Measurements from ENCODE around the gene MAMDC2. TPM values are rescaled to one million over a fixed set of nuclear protein-coding genes. Genes with fewer than 3 reads are reported as not detected.

MAMDC2 gene
- total RNA-seq, 2 donors from 2014 or later: not detected

DNA sequence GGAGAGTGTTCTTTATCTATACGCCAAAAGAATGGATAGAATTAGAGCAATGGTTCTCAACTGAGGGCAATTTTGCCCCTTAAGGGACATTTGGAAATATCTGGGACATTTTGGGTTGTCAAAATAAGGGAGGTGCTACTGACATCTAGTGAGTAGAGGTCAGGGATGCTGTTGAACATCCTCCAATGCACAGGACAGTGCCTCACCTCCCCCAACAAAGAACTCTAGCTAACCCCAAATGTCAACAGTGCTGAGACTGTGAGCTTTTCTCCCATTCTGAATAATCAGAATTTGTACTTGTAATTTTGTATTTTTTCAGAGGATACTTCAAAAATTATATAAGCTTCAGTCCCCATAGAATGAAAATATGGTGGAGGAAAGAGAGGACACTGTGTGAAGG, 206.6 kb downstream of the MAMDC2 start:
- no peak for ATAC-seq
- peaks cover 8 to 10% of the 10 kb centered on the region in 2 donors for H3K27me3 Mint-ChIP-seq
- H3K9me3 Mint-ChIP-seq: no peaks in the 10 kb centered on the region
- no peaks in the 10 kb centered on the region for H3K36me3 Mint-ChIP-seq
- no peak overlapping the region for H3K27ac Mint-ChIP-seq
- no peak for DNase-seq (ENCODE audit: low spot score)
- no peak overlapping the region for H3K4me3 Mint-ChIP-seq
- no peaks in the 10 kb centered on the region for H3K4me1 Mint-ChIP-seq (ENCODE audit: low read depth in 2 of 2)

DNA sequence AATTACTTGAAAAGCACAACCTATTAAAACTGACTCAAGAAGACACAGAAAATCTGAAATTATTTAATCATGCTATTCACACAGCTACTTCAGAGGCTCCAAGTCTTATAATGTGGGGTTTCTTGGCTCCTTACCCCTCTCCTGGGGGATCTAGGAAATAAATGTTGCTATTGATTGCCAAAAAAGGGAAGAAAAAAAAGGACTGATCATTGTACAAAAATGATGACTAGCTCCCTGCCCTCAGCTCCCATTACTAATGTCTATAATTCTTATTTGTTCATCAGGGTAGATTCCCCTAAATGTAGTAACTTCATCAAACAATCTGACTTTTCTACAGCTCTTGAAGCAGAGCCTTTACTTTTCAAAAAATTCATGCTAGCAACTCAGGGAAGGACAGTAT, 211.8 kb downstream of the MAMDC2 start:
- ATAC-seq: no peak
- Mint-ChIP-seq H3K27ac (no peak overlapping the region), H3K36me3 (peaks cover 6% of the 10 kb centered on the region), H3K4me1 (ENCODE audit: low read depth in 2 of 2) (peaks cover 16 to 19% of the 10 kb centered on the region in 2 donors), H3K27me3 (peaks cover 4% of the 10 kb centered on the region in 2 donors), H3K9me3 (no peaks in the 10 kb centered on the region), H3K4me3 (no peak overlapping the region)
- DNase-seq (ENCODE audit: low spot score): no peak

DNA sequence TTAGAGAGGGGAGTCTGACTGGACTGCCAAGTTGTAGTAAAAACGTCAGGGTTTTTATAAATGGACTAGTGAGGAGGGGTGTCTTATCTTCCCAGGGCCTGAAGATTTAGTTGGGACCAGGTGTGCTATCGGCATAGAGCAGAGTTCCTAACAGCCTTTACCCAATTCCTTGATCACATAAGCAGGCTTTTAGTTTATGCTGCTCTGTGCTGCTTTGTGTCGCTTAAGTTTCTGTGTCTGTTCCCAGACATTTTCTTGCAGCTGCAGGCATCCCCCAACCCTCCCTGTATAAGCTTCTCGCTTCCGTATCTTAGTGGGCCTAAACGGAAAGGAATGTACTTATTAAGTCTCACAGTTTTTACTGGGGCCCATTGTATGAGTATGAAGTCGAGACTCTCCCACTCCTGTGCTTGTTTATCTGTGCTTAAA, 212.5 kb downstream of the MAMDC2 start:
- ATAC-seq: no peak
- no peaks in the 10 kb centered on the region for H3K9me3 Mint-ChIP-seq

DNA sequence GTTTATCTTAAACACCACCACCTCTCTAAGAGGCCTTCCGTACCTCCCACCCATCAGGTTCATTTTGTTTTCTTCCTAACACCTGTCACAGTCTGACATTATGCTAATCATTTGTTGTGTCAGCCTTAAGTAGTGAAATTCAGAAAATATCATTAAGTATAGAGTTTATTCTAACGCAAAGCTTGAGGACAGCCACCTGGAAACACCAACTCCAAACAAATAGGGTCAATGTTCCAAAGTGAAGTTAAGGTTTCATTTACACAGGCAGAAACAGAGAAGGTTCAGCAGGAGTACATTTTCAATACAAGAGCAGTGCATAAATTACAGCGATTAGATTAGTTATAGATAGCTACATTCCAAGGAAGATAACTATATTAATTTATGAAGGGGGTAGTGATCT, 213.9 kb downstream of the MAMDC2 start:
- ATAC-seq: no peak
- H3K36me3 Mint-ChIP-seq: peaks cover 25% of the 10 kb centered on the region

More for the DNA sequence above, 212.5 kb downstream of the MAMDC2 start:
- Mint-ChIP-seq H3K4me3 (no peak overlapping the region), H3K36me3 (peaks cover 12% of the 10 kb centered on the region), H3K4me1 (ENCODE audit: low read depth in 2 of 2) (peaks cover 23 to 25% of the 10 kb centered on the region in 2 donors), H3K27ac (no peak overlapping the region), H3K27me3 (peaks cover 0 to 3% of the 10 kb centered on the region in 2 donors)
- no peak for DNase-seq (ENCODE audit: low spot score)

GRCh38 chr9:70257991-70258691, 214.5 kb downstream of the MAMDC2 start:
- H3K4me3 Mint-ChIP-seq: peak overlapping the region; percentile 93
- ATAC-seq (peak; percentile 56 to 78), DNase-seq (ENCODE audit: low spot score) (peak; percentile 64)
- H3K9me3 Mint-ChIP-seq: no peaks in the 10 kb centered on the region
- peak overlapping the region; percentile 87 to 97 for H3K27ac Mint-ChIP-seq
- H3K4me1 Mint-ChIP-seq (ENCODE audit: low read depth in 2 of 2): peaks cover 39 to 45% of the 10 kb centered on the region in 2 donors
- H3K27me3 Mint-ChIP-seq: peaks cover 0 to 3% of the 10 kb centered on the region in 2 donors
- peaks cover 28% of the 10 kb centered on the region for H3K36me3 Mint-ChIP-seq

More for the DNA sequence above, 213.9 kb downstream of the MAMDC2 start:
- Mint-ChIP-seq H3K9me3 (no peaks in the 10 kb centered on the region), H3K4me3 (peak overlapping the region; percentile 93), H3K27me3 (peaks cover 0 to 3% of the 10 kb centered on the region in 2 donors), H3K27ac (peak overlapping the region; percentile 87 to 97), H3K4me1 (ENCODE audit: low read depth in 2 of 2) (peaks cover 37 to 39% of the 10 kb centered on the region in 2 donors)
- DNase-seq (ENCODE audit: low spot score): no peak

GRCh38 chr9:70258692-70259511, 215.3 kb downstream of the MAMDC2 start, which contains the start of gene SMC5:
Gene SMC5 (plus strand): TSS chr9:70258978. CDS start chr9:70259079, 101 bp downstream.
- Mint-ChIP-seq H3K4me1 (ENCODE audit: low read depth in 2 of 2) (peaks cover 39 to 45% of the 10 kb centered on the region in 2 donors), H3K4me3 (peak within 1 kb of the TSS; percentile 93), H3K9me3 (no peaks in the 10 kb centered on the region), H3K36me3 (peaks cover 28% of the 10 kb centered on the region), H3K27me3 (peaks cover 0 to 3% of the 10 kb centered on the region in 2 donors), H3K27ac (peak within 1 kb of the TSS; percentile 87 to 97)
- peak; percentile 92 for DNase-seq (ENCODE audit: low spot score)
- ATAC-seq: peak; percentile 95 to 97

DNA sequence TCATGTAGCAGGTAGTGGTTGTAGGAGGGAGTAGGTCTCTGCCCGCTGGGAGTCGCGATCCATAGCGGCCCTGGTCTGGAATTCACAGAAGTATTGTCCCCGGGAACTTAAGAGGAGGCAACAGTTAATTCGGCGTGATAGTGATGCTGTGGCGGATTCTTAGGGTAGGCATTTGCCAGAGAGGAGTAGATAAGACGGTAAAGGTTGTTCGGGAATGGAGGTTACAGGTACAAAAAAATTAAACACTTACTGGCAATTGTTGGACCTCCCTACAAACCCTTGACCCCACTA, 215.8 kb downstream of the MAMDC2 start:
- peaks cover 0 to 3% of the 10 kb centered on the region in 2 donors for H3K27me3 Mint-ChIP-seq
- no peaks in the 10 kb centered on the region for H3K9me3 Mint-ChIP-seq
- H3K36me3 Mint-ChIP-seq: peaks cover 28% of the 10 kb centered on the region
- peaks cover 39 to 45% of the 10 kb centered on the region in 2 donors for H3K4me1 Mint-ChIP-seq (ENCODE audit: low read depth in 2 of 2)
- H3K27ac Mint-ChIP-seq: peak overlapping the region; percentile 87 to 97
- DNase-seq (ENCODE audit: low spot score) (no peak), ATAC-seq (no peak)
- H3K4me3 Mint-ChIP-seq: peak overlapping the region; percentile 93

DNA sequence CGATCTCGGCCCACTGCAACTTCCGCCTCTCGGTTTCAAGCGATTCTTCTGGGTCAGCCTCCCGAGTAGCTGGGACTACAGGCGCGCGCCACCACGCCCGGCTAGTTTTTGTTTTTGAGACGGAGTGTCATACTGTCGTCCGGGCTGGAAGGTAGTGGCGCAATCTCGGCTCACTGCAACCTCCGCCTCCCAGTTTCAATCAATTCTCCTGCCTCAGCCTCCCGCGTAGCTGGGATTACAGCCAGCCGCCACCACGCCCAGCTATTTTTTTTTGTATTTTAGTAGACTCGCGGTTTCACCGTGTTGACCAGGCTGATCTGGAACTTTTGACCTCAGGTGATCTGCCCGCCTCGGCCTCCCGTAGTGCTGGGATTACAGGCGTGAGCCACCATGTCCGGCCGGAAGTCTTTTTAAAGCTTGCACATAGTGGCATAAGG, 216.4 kb downstream of the MAMDC2 start:
- H3K4me1 Mint-ChIP-seq (ENCODE audit: low read depth in 2 of 2): peaks cover 42 to 48% of the 10 kb centered on the region in 2 donors
- peaks cover 0 to 3% of the 10 kb centered on the region in 2 donors for H3K27me3 Mint-ChIP-seq
- peak overlapping the region; percentile 87 to 97 for H3K27ac Mint-ChIP-seq
- ATAC-seq (no peak), DNase-seq (ENCODE audit: low spot score) (no peak)
- peaks cover 32% of the 10 kb centered on the region for H3K36me3 Mint-ChIP-seq
- H3K9me3 Mint-ChIP-seq: no peaks in the 10 kb centered on the region
- H3K4me3 Mint-ChIP-seq: peak overlapping the region; percentile 93

DNA sequence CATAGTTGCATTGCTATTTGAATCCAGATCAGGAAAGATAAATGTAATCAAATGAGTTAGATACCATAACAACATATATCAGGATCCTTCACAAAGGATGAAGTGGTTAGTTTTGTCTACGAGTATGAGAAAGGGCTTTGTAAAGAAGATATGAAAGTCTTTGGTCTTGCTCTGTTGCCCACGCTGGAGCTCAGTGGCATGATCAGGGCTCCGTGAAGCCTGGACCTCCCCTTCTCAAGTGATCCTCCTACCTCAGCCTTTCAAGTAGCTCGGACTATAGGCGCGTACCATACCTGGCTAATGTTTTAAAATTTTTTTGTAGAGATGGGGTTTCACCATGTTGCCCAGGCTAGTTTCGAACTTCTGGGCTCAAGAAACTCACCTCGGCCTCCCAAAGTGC, 217.0 kb downstream of the MAMDC2 start:
- H3K36me3 Mint-ChIP-seq: peaks cover 36% of the 10 kb centered on the region
- no peaks in the 10 kb centered on the region for H3K9me3 Mint-ChIP-seq
- H3K27ac Mint-ChIP-seq: peak overlapping the region in 1 of 2 donors; percentile 87
- no peak for DNase-seq (ENCODE audit: low spot score)
- H3K4me1 Mint-ChIP-seq (ENCODE audit: low read depth in 2 of 2): peaks cover 42 to 48% of the 10 kb centered on the region in 2 donors
- ATAC-seq: no peak
- H3K27me3 Mint-ChIP-seq: peaks cover 0 to 3% of the 10 kb centered on the region in 2 donors
- peak overlapping the region; percentile 93 for H3K4me3 Mint-ChIP-seq

DNA sequence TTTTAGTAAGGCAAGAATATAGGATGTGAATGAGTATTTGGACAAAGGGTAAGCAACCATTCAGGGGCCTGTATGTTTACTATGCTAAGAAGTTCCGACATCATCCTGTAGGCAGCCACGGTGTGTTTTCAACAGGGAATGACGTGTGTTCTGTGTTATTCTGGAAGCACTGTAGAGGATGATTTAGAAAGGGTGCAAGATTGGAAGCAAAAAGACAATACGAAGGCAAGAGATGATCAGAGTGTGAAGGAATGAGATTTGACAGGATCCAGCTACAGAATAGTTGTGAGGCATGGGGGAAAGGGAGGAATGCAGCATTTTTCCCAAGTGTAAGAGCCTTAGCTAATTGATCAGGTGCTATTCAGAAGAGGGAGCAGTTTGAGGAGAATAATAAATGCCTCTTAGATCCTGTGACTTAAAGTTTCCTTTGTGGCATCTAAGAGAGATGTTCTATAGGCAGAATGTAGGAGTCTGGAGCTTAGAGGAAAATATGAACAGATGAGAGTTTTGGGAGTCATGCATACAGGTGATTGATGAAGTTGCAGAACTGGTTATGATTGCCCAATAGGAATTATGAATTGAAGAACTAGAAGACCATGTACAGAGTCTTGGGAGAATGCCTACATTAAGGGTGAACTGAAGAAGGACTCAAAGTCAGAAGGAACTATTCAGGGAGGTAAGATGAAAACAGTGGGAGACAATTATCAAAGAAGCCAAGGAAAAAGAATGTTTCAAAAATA, 217.7 kb downstream of the MAMDC2 start:
- peak overlapping the region in 1 of 2 donors; percentile 87 for H3K27ac Mint-ChIP-seq

DNA sequence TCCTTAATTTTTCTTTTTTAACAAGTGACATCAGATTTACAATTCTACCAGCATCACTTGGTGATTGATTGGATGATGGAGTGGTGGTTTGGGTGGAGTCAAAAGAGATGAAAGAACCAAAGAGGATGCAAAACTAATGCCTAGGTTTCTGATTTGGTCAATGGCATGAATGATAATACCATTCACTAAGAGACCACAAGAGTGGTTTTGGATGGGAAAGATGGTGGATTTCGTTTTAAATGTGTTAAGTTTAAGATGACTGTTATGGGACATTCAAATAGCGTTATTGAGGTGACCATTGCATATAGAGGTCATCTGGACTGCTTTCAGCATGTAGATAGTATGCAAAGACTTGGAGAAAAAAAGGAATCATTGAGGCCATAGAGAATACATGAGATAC, 218.7 kb downstream of the MAMDC2 start:
- Mint-ChIP-seq H3K4me1 (ENCODE audit: low read depth in 2 of 2) (peaks cover 40 to 50% of the 10 kb centered on the region in 2 donors), H3K27ac (peak overlapping the region; percentile 0 to 87), H3K27me3 (peaks cover 0 to 2% of the 10 kb centered on the region in 2 donors), H3K9me3 (no peaks in the 10 kb centered on the region), H3K4me3 (peak overlapping the region; percentile 93), H3K36me3 (peaks cover 40% of the 10 kb centered on the region)
- no peak for DNase-seq (ENCODE audit: low spot score)
- no peak for ATAC-seq

More for the DNA sequence above, 217.7 kb downstream of the MAMDC2 start:
- Mint-ChIP-seq H3K36me3 (peaks cover 38% of the 10 kb centered on the region), H3K4me1 (ENCODE audit: low read depth in 2 of 2) (peaks cover 42 to 48% of the 10 kb centered on the region in 2 donors), H3K4me3 (peak overlapping the region; percentile 93), H3K9me3 (no peaks in the 10 kb centered on the region), H3K27me3 (peaks cover 0 to 3% of the 10 kb centered on the region in 2 donors)
- DNase-seq (ENCODE audit: low spot score) (no peak), ATAC-seq (no peak)

DNA sequence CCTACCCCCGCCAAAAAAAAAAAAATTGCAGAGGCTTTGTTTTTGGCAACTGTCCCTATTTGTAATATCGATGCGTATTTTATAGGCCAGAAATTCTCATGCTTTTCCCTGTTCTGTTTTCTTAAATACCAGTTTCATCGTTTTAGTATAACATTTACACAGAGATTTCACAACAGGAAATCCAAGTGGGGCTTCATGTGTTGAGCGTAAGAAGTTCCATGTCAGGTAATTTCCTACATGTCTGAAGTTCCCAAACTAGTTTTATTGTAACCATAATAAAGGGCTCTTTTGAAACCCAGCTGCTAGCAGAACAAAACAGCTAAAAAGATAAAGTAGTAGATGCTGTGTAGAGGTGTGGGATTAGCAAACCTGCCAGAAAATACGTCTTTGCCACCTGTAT, 219.3 kb downstream of the MAMDC2 start:
- ATAC-seq (no peak), DNase-seq (ENCODE audit: low spot score) (no peak)
- Mint-ChIP-seq H3K4me1 (ENCODE audit: low read depth in 2 of 2) (peaks cover 40 to 52% of the 10 kb centered on the region in 2 donors), H3K27me3 (no peaks in the 10 kb centered on the region), H3K4me3 (no peak overlapping the region), H3K9me3 (no peaks in the 10 kb centered on the region), H3K27ac (peak overlapping the region; percentile 0 to 87), H3K36me3 (peaks cover 44% of the 10 kb centered on the region)

GRCh38 chr9:70263421-70263820, 219.8 kb downstream of the MAMDC2 start:
- H3K4me1 Mint-ChIP-seq (ENCODE audit: low read depth in 2 of 2): peaks cover 36 to 48% of the 10 kb centered on the region in 2 donors
- peaks cover 44% of the 10 kb centered on the region for H3K36me3 Mint-ChIP-seq
- no peaks in the 10 kb centered on the region for H3K9me3 Mint-ChIP-seq
- H3K27ac Mint-ChIP-seq: no peak overlapping the region
- DNase-seq (ENCODE audit: low spot score) (no peak), ATAC-seq (no peak)
- H3K4me3 Mint-ChIP-seq: no peak overlapping the region
- H3K27me3 Mint-ChIP-seq: no peaks in the 10 kb centered on the region
